ENCODE results near the gene KMT2E.

The KMT2E gene

DNA sequence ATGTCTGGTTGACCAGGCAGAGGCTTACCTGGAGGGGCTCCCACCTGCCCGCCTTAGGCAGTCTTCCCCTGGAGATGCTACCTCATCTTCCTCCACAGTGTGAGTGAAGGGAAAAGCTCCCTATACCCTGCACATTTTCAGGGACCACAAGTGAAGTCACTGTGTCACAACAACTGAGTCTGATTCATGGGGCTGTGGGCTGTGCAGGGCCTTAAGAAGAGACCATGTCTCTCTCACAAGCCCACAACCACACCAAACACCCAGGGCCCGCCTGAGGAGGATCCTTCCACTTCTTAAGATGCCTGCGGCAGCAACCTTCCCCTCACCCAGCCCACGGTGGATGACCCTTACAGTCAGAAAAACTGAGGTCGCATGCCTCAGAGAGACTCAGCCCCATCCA, 118.3 kb downstream of the KMT2E start:
- DNase-seq (ENCODE audit: low read depth), result no peak

DNA sequence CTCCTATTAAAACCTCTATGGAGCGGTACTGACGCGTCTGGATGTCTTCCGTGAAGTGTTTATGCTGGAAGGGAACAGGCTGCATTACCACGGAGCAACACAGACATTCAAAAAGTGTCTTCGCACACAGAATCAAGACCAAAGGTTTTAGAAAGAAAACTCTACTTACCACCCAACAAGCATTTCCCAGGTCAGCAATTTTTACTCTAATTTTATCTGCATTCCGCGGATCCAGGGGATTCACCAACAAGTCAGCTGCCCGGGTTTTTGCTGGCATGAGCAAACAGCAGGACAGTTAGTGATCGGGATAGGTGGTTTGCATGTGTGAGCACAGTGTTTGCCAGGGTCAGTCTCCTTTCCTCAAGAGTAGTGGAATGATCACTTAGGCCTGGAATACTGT, 118.8 kb downstream of the KMT2E start:
- DNase-seq (ENCODE audit: low read depth), result no peak

DNA sequence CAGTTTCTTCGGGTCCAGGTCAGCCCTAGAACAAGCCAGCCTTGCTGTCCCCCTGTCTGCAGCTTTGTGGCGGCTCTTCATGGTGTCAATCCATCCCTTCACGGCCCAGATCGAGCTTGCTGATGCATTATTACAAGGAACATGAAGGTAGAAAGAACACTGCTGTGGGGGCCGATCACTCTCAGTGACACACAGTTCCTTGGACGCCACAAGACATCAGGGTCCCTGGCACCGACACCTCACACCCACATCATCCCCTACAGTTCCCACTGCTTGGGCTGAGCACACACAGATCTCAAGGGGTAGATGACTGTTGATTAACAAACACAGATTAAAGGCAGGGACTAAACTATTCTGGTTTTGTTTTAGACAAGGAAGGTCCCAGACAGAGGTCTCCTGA, 119.4 kb downstream of the KMT2E start:
- no peak for DNase-seq (ENCODE audit: low read depth)

DNA sequence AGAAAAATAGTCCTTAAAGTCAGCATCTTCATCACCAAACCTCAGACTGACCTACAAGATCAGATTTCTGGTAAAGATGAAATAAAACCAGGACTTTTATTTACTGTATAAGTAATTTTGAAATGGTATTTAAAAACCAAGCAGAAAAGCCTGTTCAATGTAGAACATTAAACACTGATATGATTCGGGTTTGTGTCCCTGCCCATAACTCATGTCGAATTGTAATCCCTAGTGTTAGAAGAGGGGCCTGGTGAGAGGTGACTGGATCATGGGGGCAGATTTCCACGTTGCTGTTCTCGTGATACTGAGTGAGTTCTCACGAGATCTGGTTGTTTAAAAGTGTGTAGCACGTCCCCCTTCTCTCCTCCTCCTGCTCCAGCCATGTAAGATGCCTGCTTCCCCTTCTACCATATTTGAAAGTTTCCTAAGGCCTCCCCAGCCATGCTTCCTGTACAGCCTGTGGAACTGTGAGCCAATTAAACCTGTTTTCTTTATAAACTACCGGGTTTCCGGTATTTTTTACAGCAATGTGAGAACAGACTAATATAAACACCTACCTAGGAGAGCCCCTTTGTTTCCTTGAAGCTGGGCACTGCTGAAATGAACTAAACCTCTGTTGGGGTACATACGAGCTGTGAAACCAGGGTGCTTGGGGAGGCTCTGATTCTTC, 120.1 kb downstream of the KMT2E start:
- no peak for DNase-seq (ENCODE audit: low read depth)

DNA sequence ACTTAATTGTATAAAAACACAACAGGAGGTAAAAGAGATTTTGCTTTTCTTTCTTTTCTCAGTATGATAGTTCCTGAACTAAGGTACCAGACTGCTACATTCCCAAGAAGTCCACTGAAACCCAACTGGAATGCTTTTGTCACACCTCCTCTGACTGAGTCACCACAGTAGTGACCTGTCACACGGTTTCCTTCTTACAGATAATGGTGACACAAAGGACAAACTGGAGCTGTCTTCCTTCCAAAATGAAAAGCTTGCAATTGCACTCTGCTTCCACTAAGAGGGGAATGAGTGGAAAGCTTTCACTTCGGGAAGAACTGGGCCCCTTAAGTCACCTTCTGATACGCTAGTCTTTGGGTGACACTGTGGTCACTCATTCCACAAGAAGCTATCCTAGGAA, 122.2 kb downstream of the KMT2E start:
- no peak for DNase-seq (ENCODE audit: low read depth)

DNA sequence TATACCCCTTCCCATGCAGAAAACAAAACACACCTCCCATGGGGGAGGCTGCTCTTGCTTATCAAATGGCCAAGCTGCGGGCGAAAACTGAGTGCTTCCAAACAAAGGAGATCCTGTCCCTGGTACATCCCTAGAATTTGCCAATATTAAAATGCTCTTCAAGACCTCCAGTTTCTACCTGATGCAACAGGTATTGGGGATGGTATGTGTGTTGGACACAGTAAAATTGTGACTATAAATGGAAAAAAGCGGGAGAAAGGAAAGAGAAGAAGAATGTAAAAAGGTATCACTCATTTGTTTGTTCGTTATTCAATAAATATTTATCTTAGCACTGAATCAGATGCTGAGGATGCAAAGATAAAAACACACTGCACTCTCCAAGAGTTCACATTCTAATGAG, 123.9 kb downstream of the KMT2E start:
- no peak for DNase-seq (ENCODE audit: low read depth)

DNA sequence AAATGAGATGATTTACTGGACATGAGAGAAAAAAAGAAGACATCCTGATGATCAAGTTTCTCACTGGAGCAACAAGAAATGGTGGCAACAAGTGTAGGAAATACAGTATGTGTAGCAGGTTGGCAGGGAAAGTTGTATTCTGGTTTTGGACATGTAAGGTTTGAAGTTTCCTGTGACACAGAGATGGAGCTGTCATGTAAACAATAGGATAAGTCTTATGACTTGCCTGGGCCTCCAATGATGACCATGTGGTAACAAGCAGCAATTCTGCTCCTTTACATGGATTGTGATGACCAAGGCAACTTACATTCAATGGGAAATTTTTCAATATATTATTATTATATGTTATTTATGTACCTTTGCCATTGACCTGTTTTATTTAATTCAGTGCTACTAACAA, 125.4 kb downstream of the KMT2E start:
- DNase-seq (ENCODE audit: low read depth), result no peak

DNA sequence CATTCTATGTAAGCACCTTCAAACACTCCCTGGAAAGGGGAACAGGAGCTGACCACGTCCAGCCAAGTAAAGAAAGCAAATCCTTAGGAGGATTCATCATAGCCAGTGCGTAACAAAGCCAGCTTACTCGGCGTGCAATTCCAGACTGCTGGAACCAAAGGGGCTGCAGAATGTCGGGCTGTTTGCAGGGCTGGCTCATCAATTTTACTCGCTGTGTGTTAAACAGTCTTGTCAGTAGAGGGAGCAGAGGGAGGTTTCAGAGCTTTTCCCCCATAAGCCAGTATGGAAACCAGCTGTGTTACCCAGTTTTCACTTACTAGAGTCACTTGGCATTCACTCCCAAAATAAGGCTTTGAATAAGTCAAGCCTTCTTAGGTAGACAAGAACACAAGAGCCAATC, 127.1 kb downstream of the KMT2E start:
- DNase-seq (ENCODE audit: low read depth), result no peak

DNA sequence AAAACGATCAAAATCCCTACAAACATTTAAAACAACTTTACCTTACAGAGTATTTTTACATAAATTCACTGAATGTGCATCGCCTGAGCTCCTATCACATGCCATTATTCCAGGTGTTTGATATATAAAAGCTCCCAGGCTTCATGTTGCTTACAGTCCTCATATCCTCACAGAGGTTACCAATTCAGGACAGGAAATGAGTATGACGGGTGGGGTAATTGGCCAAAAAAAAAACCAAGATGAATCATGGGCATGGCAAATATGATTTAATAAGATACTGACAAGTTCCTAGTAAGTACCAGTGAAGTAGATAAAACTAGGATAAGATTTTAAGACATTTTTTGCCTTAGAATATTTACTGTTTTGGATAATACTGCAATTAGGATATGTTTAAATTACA, 135.8 kb downstream of the KMT2E start:
- DNase-seq (ENCODE audit: low read depth), result no peak

DNA sequence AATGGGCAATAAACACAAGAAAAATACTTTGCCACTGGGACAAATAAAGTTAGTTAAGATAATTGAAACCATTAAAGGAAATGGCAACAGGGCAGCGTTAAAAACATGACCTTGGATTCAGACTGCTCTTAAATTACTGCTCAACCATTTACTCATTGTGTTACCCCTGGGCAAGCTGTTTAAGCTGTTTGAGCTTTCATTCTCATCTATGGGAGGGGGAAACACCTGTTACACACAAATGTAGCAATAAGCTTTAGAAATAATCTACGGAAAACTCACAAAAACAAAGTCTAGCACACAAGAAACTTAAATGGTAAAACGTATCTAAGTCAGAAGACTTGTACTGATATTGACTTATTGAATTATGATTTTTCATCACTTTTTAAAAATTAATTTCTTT, 137.1 kb downstream of the KMT2E start:
- no peak for DNase-seq (ENCODE audit: low read depth)

DNA sequence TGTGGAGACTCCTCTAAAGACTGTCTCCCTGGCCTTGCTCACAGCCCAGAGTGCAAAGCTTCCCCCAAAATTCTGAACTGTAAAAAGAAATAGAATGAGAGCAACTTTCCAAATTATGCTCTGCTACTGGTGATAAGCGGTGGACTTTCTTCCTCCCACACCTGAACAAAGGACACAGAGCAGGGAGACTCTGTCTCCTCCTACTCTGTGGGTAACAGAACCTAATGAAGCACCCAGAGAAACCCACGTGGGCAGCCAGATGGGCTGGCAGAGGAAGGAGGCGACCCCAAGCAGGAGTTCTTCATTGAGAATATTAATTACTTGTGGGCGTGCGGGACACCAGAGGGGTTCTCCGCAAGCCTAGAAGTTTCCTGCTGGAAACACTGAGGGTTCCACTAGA, 139.5 kb downstream of the KMT2E start:
- DNase-seq (ENCODE audit: low read depth), result no peak

DNA sequence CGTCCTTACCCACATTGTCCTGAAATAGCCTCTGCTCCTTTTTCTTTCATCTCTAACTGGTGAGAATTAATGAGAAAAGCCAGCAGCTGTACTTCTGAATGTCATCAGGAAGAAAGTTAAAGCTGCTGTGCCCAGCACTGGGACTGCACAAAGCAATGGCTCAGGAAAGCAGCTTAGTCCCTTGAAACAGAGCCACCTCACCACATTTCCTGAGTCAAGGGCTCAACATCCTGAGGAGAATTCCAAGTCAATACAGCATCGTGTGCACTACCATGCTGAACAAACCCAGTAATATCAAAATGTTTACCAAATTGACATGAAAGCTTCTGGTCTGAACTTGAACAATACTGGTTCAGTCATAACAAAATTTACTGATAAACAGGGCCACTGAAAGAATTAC, 140.1 kb downstream of the KMT2E start:
- no peak for DNase-seq (ENCODE audit: low read depth)

DNA sequence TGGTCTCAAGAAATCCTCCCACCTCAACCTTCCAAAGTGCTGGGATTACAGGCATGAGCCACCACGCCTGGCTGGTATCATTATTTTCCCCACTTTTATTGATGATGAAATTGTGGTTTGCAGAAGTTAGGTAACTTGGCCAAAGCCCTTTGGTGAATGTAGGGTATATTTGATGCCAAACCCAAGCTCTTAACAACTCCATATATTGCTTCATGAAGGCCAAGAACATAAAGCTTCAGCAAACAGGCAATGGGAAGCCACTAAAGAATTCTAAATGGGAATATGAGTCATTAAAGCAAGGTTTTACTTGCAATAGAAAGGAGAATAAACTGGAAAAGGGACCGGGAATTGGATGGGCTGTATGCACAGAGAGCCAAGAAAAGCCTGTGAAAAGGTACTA, 142.7 kb downstream of the KMT2E start:
- DNase-seq (ENCODE audit: low read depth), result no peak

DNA sequence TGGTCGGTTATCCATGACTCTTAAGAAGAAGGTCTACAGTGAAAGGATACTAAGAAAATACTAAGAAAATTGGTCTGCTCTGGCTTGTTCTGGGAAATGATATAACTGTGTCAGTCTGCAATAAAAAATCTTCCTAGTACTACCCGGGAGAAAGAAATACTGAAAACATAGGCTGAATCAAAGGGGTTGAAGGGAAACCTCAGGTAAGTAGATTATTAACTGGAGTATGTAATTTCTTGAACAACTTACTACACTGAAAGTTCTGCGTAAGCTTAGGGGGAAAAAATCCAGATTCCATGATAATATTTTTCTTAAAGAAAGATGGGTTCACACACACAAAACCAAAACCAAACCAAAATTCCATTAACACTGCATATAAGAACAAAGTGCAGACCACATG, 143.3 kb downstream of the KMT2E start:
- no peak for DNase-seq (ENCODE audit: low read depth)

DNA sequence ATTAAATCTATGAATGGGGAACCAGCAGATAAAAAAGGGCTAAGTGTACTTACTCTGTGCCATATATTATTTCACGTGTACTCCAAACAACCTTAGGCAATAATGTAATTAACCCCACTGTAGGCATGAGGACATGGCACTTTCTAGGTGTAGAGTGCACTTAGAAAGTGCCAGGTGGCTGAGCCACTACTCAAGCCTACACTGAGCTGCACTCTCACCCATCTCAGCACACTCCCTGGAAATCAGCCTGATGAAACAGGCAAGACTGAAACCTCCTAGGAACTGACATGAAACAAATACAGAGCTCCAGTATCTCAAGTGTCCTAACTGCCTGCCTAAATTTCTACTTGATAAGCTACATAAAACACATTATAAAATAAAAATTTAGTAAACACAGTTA, 147.4 kb downstream of the KMT2E start:
- DNase-seq (ENCODE audit: low read depth), result no peak
